HepG2 (cell line): ENCODE measurements around the gene RIPOR3. TPM values are rescaled to one million over a fixed set of nuclear protein-coding genes. Genes with fewer than 3 reads are reported as not detected.

Experiments used
- ATAC-seq: fragments of 200-7000 bp; cut with Tn5 transposase; 3 replicates; pipeline ENCODE4 v1.9.1; 2020; ENCODE audit warnings: mild to moderate bottlenecking, moderate library complexity
- BruUV-seq: library from RNA; stranded (reverse); fragments of 400-500 nt; replicated peaks from 2 replicates; lab custom pipeline; 2021; lab: Mats Ljungman, UMichigan
- CTCF ChIA-PET: fragments of 300-600 bp; formaldehyde crosslinking; extraction: SDS; loops from one replicate; lab custom pipeline; 2021; ENCODE audit warnings: low total read pairs, inconsistent platforms, low intra/inter-chr PET ratio; lab: Yijun Ruan, JAX
- POLR2A ChIA-PET: fragments of 350-600 bp; sonication (Branson Sonifier 250); formaldehyde crosslinking; loops from one replicate; lab custom pipeline; 2020; ENCODE audit warnings: antibody characterized with exemption, inconsistent platforms; lab: Yijun Ruan, JAX
- DNase-seq: peaks from one replicate; pipeline ENCODE4 v3.0.0-alpha.2; 2015; ENCODE audit warnings: low spot score
- FAIRE-seq: peaks from 3 replicates; lab custom pipeline; 2011; peaks lifted over from hg19 to GRCh38; lab: Jason Lieb, UNC
- H2AFZ ChIP-seq: one replicate; pipeline ENCODE4 v1.6.1; 2011; ENCODE audit warnings: low read length, inconsistent platforms
- H3K27ac ChIP-seq: fragments of 300-600 bp; 3 replicates; pipeline ENCODE4 v1.8.0; 2011; ENCODE audit warnings: mixed run types, mild to moderate bottlenecking, mixed read lengths, low read length, inconsistent platforms; ENCODE audit not compliant: insufficient read depth; ENCODE audit errors: extremely low read length
- H3K27me3 ChIP-seq, 2 experiments: fragments of 200-600 bp in 1 of 2; 2 replicates in 1 of 2; 3 replicates in 1 of 2; pipeline versions ENCODE4 v1.6.0 to v1.8.0; 2011; ENCODE audit warnings: low read length in 2 of 2, mild to moderate bottlenecking in 2 of 2, moderate library complexity in 2 of 2, inconsistent platforms in 1 of 2; ENCODE audit not compliant: insufficient read depth in 2 of 2, control insufficient read depth in 1 of 2
- H3K36me3 ChIP-seq, 2 experiments: fragments of 200-600 bp in 1 of 2; replicated peaks in 1 of 2; 2 replicates in 1 of 2; 3 replicates in 1 of 2; pipeline versions ENCODE4 v1.5.1 to v1.8.0; 2011; ENCODE audit warnings: low read length in 2 of 2, inconsistent platforms in 1 of 2; ENCODE audit not compliant: insufficient read depth in 2 of 2, control insufficient read depth in 1 of 2
- H3K4me1 ChIP-seq: 2 replicates; pipeline ENCODE4 v1.5.1; 2012; ENCODE audit warnings: low read length, inconsistent platforms; ENCODE audit not compliant: insufficient read depth
- H3K4me2 ChIP-seq: 2 replicates; pipeline ENCODE4 v1.6.0; 2011; ENCODE audit warnings: low read depth, low read length, inconsistent platforms
- H3K4me3 ChIP-seq, 3 experiments: fragments of 200-600 bp in 1 of 3; sonication (generic), shearing (Covaris generic) in 1 of 3; replicated peaks in 1 of 3; 2 replicates each; pipeline ENCODE4 v1.5.1; 2011 to 2016; ENCODE audit warnings: low read length in 3 of 3, inconsistent platforms in 2 of 3, low read depth in 2 of 3, mild to moderate bottlenecking in 2 of 3, control low read depth in 1 of 3, mixed read lengths in 1 of 3; ENCODE audit not compliant: insufficient read depth in 1 of 3
- H3K79me2 ChIP-seq: one replicate; pipeline ENCODE4 v1.6.1; 2011; ENCODE audit warnings: low read length, inconsistent platforms; ENCODE audit not compliant: insufficient read depth
- H3K9ac ChIP-seq: 2 replicates; pipeline ENCODE4 v1.6.0; 2011; ENCODE audit warnings: mild to moderate bottlenecking, low read depth, low read length, inconsistent platforms; ENCODE audit not compliant: insufficient read depth
- H3K9me3 ChIP-seq: 2 replicates; pipeline ENCODE4 v1.5.1; 2012; ENCODE audit warnings: mild to moderate bottlenecking, low read length
- H4K20me1 ChIP-seq: 2 replicates; pipeline ENCODE4 v1.6.0; 2011; ENCODE audit warnings: inconsistent platforms, mild to moderate bottlenecking, low read length, moderate library complexity; ENCODE audit not compliant: insufficient read depth
- CEBPZ ChIP-seq: IDR thresholded peaks from 2 replicates; pipeline ENCODE4 v1.6.1; 2012; ENCODE audit warnings: low read length, improper control_type of control experiment
- IKZF1 ChIP-seq: fragments of 450-650 bp; IDR thresholded peaks from 2 replicates; pipeline ENCODE4 v1.7.1; 2016
- TCF7 ChIP-seq: sonication (generic); IDR thresholded peaks from 2 replicates; pipeline ENCODE4 v1.6.1; 2016; ENCODE audit warnings: antibody characterized with exemption, low read depth
- THAP7 ChIP-seq: sonication (generic); formaldehyde crosslinking; IDR thresholded peaks from 2 replicates; pipeline ENCODE4 v1.8.1; 2023; ENCODE audit warnings: mild to moderate bottlenecking, missing genetic modification reagents
- ZNF180 ChIP-seq: sonication (generic); formaldehyde crosslinking; IDR thresholded peaks from 2 replicates; pipeline ENCODE4 v1.4.0; 2020; ENCODE audit warnings: low read depth, missing genetic modification reagents, borderline replicate concordance
- ZNF574 ChIP-seq: sonication (generic); formaldehyde crosslinking; IDR thresholded peaks from 2 replicates; pipeline ENCODE4 v1.4.0; 2020; ENCODE audit warnings: missing genetic modification reagents
- ZSCAN30 ChIP-seq: sonication (generic); formaldehyde crosslinking; IDR thresholded peaks from 2 replicates; pipeline ENCODE4 v1.5.0; 2020; ENCODE audit warnings: mild to moderate bottlenecking, missing genetic modification reagents
- ZUFSP ChIP-seq: sonication (generic); formaldehyde crosslinking; IDR thresholded peaks from 2 replicates; pipeline ENCODE4 v1.9.0; 2021; ENCODE audit warnings: missing genetic modification reagents, mild to moderate bottlenecking, borderline replicate concordance
- WGBS: methylation state at CpG from one replicate; pipeline ENCODE4 v1.1.6; 2017; ENCODE audit warnings: low lambda C conversion rate; 5-methylcytosine and 5-hydroxymethylcytosine counted together
- in situ Hi-C: cut with HindIII; loops from 2 replicates; pipeline ENCODE4 v1.10.0; 2017; ENCODE audit warnings: low pct_unique_long_range_greater_than_20kb; ENCODE audit not compliant: extremely low pct_ligation_motif_present
- intact Hi-C: fragments of 100-400 bp; cut with micrococcal nuclease; formaldehyde crosslinking; loops from one replicate; pipeline ENCODE4 v1.10.0; 2022; ENCODE audit not compliant: unreplicated experiment
- polyA plus RNA-seq, 8 experiments: library from polyadenylated mRNA; depleted of rRNA in 3 of 8; stranded (reverse) in 7 of 8; unstranded in 1 of 8; fragments of >200 nt; fragmentation: Illumina TruSeq in 4 of 8; extraction: Trizol in 4 of 8; gene quantifications; 2 replicates each; pipeline versions ENCODE4 v1.2.1 to v1.2.3, GENCODE V29; 2011 to 2016; ENCODE audit warnings: low read depth in 4 of 8, missing spikeins in 1 of 8, mixed read lengths in 1 of 8; ENCODE audit not compliant: insufficient read depth in 1 of 8
- total RNA-seq, 5 experiments: library from RNA; depleted of rRNA; stranded (reverse); fragments of >200 nt; fragmentation: Illumina TruSeq; extraction: Trizol; gene quantifications; 2 replicates each; pipeline ENCODE4 v1.2.3, GENCODE V29; 2016; ENCODE audit warnings: low read depth in 1 of 5

Gene RIPOR3
- total and polyA plus RNA-seq, 2 of the 13 experiments (the other 11 are each of a cell fraction or from before 2014, with no cell fraction given) = 0.18 TPM; not detected in 1

- ATAC-seq = no peak
- intact Hi-C loops = no loop called here
- TF ChIP-seq IKZF1 (no peak), ZUFSP (CRISPR knock-in tag) (0 out of 2 replicates have a peak, but pooled peaks have one; percentile 27), ZSCAN30 (CRISPR knock-in tag) (no peak)
- WGBS = 96% methylated on average over 5 of the region's 5 CpGs
- peaks cover 43 to 89% of the 10 kb centered on the region in 2 experiments for H3K36me3 ChIP-seq
- no peak overlapping the region for H3K4me2 ChIP-seq
- no peak overlapping the region for H2AFZ ChIP-seq
- H3K4me3 ChIP-seq = no peak overlapping the region
- ChIA-PET POLR2A (interaction anchor here (1.3 kb wide), 1 partner anchor 65 kb away, joined by 3 read pairs; the partner anchor contains the start of gene PTPN1), CTCF (interaction anchor here (4.4 kb wide), 1 partner anchor 388 kb away, joined by 45 read pairs; no protein-coding TSS in a partner anchor)
- in situ Hi-C loops = loop anchor here (5.0 kb wide), 1 partner anchor 97 kb away; no protein-coding TSS in a partner anchor
- no peaks in the 10 kb centered on the region for H4K20me1 ChIP-seq
- H3K9me3 ChIP-seq = no peaks in the 10 kb centered on the region
- H3K27me3 ChIP-seq = no peaks in the 10 kb centered on the region
- no TSS peak for BruUV-seq
- H3K4me1 ChIP-seq = peaks cover 8% of the 10 kb centered on the region
- no peak overlapping the region for H3K27ac ChIP-seq
- no peaks in the 10 kb centered on the region for H3K79me2 ChIP-seq
- FAIRE-seq = peak; percentile 30
- DNase-seq = no peak
- no peak overlapping the region for H3K9ac ChIP-seq
Measured at GRCh38 chr20:50574586-50574985, 116.8 kb downstream of the RIPOR3 start.

- no peak overlapping the region for H3K27ac ChIP-seq
- ATAC-seq = no peak
- TF ChIP-seq ZNF180 (CRISPR knock-in tag) (no peak), CEBPZ (no peak), TCF7 (no peak), THAP7 (CRISPR knock-in tag) (no peak), ZNF574 (CRISPR knock-in tag) (no peak)
Measured at GRCh38 chr20:50574108-50574507, 117.2 kb downstream of the RIPOR3 start.

More at GRCh38 chr20:50574108-50574507, 117.2 kb downstream of the RIPOR3 start:
- no peaks in the 10 kb centered on the region for H4K20me1 ChIP-seq
- no peak overlapping the region for H3K9ac ChIP-seq
- no peak for DNase-seq
- no peak overlapping the region for H3K4me3 ChIP-seq
- ChIA-PET CTCF (interaction anchor here (4.4 kb wide), 1 partner anchor 388 kb away, joined by 45 read pairs; no protein-coding TSS in a partner anchor), POLR2A (interaction anchor here (1.3 to 2.8 kb wide), 2 partner anchors 64 to 385 kb away, joined by 3 to 7 read pairs; partner anchors contain the start of gene PTPN1)
- no peak overlapping the region for H3K4me2 ChIP-seq
- no peak overlapping the region for H2AFZ ChIP-seq
- 98% methylated on average over 9 of the region's 9 CpGs for WGBS
- no peak for FAIRE-seq
- no peaks in the 10 kb centered on the region for H3K27me3 ChIP-seq
- in situ Hi-C loops = loop anchor here (5.0 kb wide), 1 partner anchor 97 kb away; no protein-coding TSS in a partner anchor
- BruUV-seq = no TSS peak
- peaks cover 40 to 87% of the 10 kb centered on the region in 2 experiments for H3K36me3 ChIP-seq
- H3K79me2 ChIP-seq = no peaks in the 10 kb centered on the region
- H3K4me1 ChIP-seq = peaks cover 8% of the 10 kb centered on the region
- intact Hi-C loops = no loop called here
- H3K9me3 ChIP-seq = no peaks in the 10 kb centered on the region
